Measurements from ENCODE around the gene MMP10. TPM values are rescaled to one million over a fixed set of nuclear protein-coding genes. Genes with fewer than 3 reads are reported as not detected.

Gene MMP10
- total RNA-seq, 4 donors from 2014 or later: not detected

DNA sequence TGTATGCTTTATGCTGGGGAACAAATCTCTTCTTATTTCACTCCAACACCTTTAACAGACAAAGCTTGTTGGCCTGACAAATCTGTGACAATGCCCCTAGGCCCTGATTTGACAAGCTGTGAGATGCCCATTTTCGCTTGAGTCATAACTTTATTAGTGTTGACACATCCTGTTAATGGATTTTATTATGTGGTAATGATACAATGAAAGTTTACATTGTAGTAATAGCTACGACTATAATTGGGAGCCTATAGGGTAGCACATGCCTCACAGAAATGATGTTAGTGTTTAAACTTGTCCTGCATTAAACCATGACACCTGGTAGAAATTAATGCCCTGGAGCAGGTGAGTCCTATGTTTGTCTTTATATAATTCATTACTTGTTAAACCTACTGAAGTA lies 3.3 kb upstream of the MMP10 start:
- no peak for DNase-seq (ENCODE audit: low spot score in 2 of 2)
- Histone ChIP-seq H3K4me3 (no peak overlapping the region), H3K27me3 (no peaks in the 10 kb centered on the region), H3K9me3 (no peaks in the 10 kb centered on the region), H3K4me1 (no peaks in the 10 kb centered on the region), H3K36me3 (no peaks in the 10 kb centered on the region), H3K27ac (no peak overlapping the region)
- WGBS: 41% methylated on average over 2 of the region's 2 CpGs
- TF ChIP-seq POLR2A (IDR thresholded peaks at IDR 0.05) (no peak), EP300 (IDR thresholded peaks at IDR 0.05) (no peak), POLR2AphosphoS5 (IDR thresholded peaks at IDR 0.05) (no peak)
- TF ChIP-seq, protein P1, sequence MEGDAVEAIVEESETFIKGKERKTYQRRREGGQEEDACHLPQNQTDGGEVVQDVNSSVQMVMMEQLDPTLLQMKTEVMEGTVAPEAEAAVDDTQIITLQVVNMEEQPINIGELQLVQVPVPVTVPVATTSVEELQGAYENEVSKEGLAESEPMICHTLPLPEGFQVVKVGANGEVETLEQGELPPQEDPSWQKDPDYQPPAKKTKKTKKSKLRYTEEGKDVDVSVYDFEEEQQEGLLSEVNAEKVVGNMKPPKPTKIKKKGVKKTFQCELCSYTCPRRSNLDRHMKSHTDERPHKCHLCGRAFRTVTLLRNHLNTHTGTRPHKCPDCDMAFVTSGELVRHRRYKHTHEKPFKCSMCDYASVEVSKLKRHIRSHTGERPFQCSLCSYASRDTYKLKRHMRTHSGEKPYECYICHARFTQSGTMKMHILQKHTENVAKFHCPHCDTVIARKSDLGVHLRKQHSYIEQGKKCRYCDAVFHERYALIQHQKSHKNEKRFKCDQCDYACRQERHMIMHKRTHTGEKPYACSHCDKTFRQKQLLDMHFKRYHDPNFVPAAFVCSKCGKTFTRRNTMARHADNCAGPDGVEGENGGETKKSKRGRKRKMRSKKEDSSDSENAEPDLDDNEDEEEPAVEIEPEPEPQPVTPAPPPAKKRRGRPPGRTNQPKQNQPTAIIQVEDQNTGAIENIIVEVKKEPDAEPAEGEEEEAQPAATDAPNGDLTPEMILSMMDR (IDR thresholded peaks at IDR 0.05): no peak

DNA sequence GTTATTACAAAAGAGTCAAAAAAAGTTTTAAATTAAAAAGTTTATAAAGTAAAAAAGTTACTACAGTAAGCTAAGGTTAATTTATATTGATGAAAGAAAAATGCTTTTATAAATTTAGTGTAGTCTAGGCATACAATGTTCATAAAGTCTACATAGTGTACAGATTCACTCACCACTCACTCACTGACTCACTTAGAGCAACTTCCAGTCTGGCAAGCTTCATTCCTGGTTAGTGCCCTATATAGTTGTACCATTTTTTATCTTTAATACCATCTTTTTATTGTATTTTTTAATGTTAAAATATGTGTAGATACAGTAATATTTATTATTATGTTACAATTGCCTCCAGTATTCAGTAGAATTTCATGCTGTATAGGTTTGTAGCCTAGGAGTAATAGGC lies 2.6 kb upstream of the MMP10 start:
- Histone ChIP-seq H3K36me3 (no peaks in the 10 kb centered on the region), H3K4me1 (no peaks in the 10 kb centered on the region), H3K27me3 (no peaks in the 10 kb centered on the region), H3K4me3 (no peak overlapping the region), H3K27ac (no peak overlapping the region), H3K9me3 (no peaks in the 10 kb centered on the region)
- DNase-seq (ENCODE audit: low spot score in 2 of 2): no peak
- TF ChIP-seq, protein P1 (IDR thresholded peaks at IDR 0.05): no peak
- no peak for TF ChIP-seq POLR2AphosphoS5 (IDR thresholded peaks at IDR 0.05)

DNA sequence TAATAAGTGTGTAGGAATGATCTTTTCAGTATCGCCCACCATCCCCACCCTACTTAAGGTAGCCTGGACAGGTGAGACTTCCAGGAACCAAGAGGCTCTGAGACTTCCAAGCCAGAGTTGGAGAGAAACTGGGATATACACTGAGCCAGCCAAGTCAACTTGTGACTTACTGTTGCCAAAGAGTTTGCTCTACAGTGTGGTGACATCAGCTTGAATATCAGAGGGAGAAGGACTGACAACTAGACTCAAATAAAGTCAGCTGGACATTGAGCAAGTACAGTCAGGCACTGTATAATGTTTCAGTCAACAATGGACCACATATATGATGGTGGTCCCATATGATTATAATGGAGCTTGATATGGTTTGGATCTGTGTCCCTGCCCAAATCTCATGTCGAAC lies 1.2 kb upstream of the MMP10 start:
- 93% methylated on average over 2 of the region's 2 CpGs for WGBS
- Histone ChIP-seq H3K4me3 (no peak overlapping the region), H3K27me3 (no peaks in the 10 kb centered on the region), H3K27ac (no peak overlapping the region), H3K4me1 (no peaks in the 10 kb centered on the region), H3K9me3 (no peaks in the 10 kb centered on the region), H3K36me3 (no peaks in the 10 kb centered on the region)
- TF ChIP-seq, protein P1 (IDR thresholded peaks at IDR 0.05): no peak
- TF ChIP-seq POLR2AphosphoS5 (IDR thresholded peaks at IDR 0.05) (no peak), EP300 (IDR thresholded peaks at IDR 0.05) (no peak), POLR2A (IDR thresholded peaks at IDR 0.05) (no peak)
- no peak for DNase-seq (ENCODE audit: low spot score in 2 of 2)

DNA sequence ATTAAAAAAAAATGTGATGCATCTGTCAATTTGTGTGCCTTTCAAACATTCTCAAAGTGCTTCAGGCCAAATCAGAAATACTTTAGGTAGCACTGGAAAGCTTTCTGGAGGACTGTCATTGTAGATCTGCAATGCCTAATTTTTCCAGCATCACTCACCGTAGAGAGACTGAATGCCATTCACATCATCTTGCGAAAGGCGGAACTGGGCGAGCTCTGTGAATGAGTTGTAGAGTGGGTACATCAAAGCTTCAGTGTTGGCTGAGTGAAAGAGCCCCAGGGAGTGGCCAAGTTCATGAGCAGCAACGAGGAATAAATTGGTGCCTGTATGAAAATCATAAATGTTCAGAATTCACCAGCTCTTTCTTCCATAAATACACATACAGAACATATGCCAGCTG lies 4.0 kb downstream of the MMP10 start:
- no peaks in the 10 kb centered on the region for H3K9me3 ChIP-seq
- TF ChIP-seq EP300 (IDR thresholded peaks at IDR 0.05): no peak
- TF ChIP-seq POLR2AphosphoS5 (IDR thresholded peaks at IDR 0.05): no peak
- no peak for TF ChIP-seq POLR2A (IDR thresholded peaks at IDR 0.05)
- TF ChIP-seq, protein P1 (IDR thresholded peaks at IDR 0.05): no peak
- no peak overlapping the region for H3K4me3 ChIP-seq
- 66% methylated on average over 5 of the region's 5 CpGs for WGBS
- no peaks in the 10 kb centered on the region for H3K4me1 ChIP-seq
- no peaks in the 10 kb centered on the region for H3K27me3 ChIP-seq
- no peak overlapping the region for H3K27ac ChIP-seq
- no peak for DNase-seq (ENCODE audit: low spot score in 2 of 2)
- H3K36me3 ChIP-seq: no peaks in the 10 kb centered on the region

DNA sequence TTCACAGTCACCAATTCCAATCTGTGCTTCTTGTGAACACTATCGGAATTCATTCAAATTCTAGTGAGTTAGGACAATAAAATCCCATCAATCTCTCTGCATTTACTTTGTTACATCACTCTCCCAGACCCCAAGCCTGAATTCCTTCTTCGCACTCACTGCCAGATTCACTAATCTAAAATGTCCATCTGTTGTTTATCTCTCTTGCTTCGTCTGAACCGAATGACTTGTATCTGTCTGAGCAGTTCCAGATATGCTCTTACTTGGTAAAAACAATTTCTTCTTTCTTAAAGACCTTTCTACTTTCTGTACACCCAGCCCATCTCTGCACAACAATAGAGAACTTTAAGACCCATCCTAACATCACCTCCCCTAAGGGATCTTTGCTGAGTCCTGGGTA lies 7.0 kb downstream of the MMP10 start:
- Histone ChIP-seq H3K4me1 (no peaks in the 10 kb centered on the region), H3K36me3 (no peaks in the 10 kb centered on the region), H3K4me3 (no peak overlapping the region), H3K27ac (no peak overlapping the region), H3K27me3 (no peaks in the 10 kb centered on the region), H3K9me3 (no peaks in the 10 kb centered on the region)
- no peak for DNase-seq (ENCODE audit: low spot score in 2 of 2)
- 55% methylated on average over 4 of the region's 4 CpGs for WGBS
- TF ChIP-seq POLR2AphosphoS5 (IDR thresholded peaks at IDR 0.05): no peak

DNA sequence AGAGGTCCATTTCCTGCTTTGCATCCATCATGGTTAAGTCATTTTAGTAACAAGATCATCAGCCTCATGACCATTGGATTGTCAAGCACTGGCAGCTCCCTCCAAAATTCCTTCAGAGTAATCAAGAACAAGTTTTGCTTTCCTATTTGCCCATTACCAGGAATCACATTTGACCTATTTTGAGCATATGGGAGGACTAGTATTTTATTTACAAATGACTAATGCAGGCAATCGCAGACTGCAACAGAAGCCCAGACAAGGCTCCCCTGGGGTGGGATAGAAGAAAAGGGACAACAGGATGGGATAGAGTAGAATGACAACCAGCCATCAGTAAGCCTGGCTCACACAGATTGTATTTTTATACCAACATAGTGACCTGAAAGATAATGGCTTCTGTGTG lies 9.1 kb downstream of the MMP10 start:
- DNase-seq (ENCODE audit: low spot score in 2 of 2): no peak
- H3K4me1 ChIP-seq: no peaks in the 10 kb centered on the region
- no peaks in the 10 kb centered on the region for H3K36me3 ChIP-seq
- no peak overlapping the region for H3K27ac ChIP-seq
- no peak for TF ChIP-seq POLR2AphosphoS5 (IDR thresholded peaks at IDR 0.05)
- no peak for TF ChIP-seq EP300 (IDR thresholded peaks at IDR 0.05)
- TF ChIP-seq, protein P1 (IDR thresholded peaks at IDR 0.05): no peak
- TF ChIP-seq POLR2A (IDR thresholded peaks at IDR 0.05): no peak
- H3K9me3 ChIP-seq: no peaks in the 10 kb centered on the region
- WGBS: 50% methylated on average over 1 of the region's 1 CpG
- no peaks in the 10 kb centered on the region for H3K27me3 ChIP-seq
- H3K4me3 ChIP-seq: no peak overlapping the region
